Measurements from ENCODE around the gene ANKHD1.

DNA sequence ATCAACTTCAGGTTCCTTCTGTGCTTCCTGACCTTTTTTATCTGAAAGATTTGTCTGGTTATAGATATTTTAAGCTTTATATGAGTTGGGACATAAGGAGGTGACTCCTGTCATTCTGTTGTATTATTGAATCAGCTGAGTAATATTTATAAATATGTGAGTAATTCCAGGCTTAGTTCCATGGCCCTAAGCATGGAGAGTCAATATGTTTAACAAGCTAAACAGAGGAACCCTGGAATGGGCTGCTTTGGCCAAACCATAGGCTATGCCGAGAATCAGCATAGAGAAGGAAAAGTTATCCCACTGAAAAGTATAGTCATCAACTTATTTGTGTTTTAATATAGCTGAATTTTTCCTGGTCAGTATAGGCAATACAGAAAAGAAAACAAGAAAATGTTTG, 138.6 kb downstream of the ANKHD1 start:
- TF ChIP-seq, protein P1, sequence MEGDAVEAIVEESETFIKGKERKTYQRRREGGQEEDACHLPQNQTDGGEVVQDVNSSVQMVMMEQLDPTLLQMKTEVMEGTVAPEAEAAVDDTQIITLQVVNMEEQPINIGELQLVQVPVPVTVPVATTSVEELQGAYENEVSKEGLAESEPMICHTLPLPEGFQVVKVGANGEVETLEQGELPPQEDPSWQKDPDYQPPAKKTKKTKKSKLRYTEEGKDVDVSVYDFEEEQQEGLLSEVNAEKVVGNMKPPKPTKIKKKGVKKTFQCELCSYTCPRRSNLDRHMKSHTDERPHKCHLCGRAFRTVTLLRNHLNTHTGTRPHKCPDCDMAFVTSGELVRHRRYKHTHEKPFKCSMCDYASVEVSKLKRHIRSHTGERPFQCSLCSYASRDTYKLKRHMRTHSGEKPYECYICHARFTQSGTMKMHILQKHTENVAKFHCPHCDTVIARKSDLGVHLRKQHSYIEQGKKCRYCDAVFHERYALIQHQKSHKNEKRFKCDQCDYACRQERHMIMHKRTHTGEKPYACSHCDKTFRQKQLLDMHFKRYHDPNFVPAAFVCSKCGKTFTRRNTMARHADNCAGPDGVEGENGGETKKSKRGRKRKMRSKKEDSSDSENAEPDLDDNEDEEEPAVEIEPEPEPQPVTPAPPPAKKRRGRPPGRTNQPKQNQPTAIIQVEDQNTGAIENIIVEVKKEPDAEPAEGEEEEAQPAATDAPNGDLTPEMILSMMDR (conservative IDR thresholded peaks at IDR 0.05) = no peak
- TF ChIP-seq ZFX (IDR thresholded peaks at IDR 0.05) = no peak
